GM19351 (cell line): ENCODE measurements around the gene GPX4.
"Not testable (repeated sequence)": the region's sequence is repeated elsewhere in the genome, so short reads cannot be mapped to it uniquely, and the experiment has no call there.

Experiments used
- ATAC-seq: cut with Tn5 transposase; IDR thresholded peaks from one replicate; pipeline ENCODE4 v1.9.1; 2021; ENCODE audit warnings: mild to moderate bottlenecking, moderate library complexity; ENCODE audit not compliant: unreplicated experiment

Gene GPX4

GRCh38 chr19:1113986-1114483 lies 10.2 kb downstream of the GPX4 start:
- ATAC-seq, result no peak

- ATAC-seq, result not testable (repeated sequence)
Measured at GRCh38 chr19:1114728-1115127, 10.9 kb downstream of the GPX4 start.

- no peak for ATAC-seq
Measured at GRCh38 chr19:1115646-1116420, 12.0 kb downstream of the GPX4 start.

GRCh38 chr19:1116726-1117581 lies 13.2 kb downstream of the GPX4 start:
- ATAC-seq, result no peak

GRCh38 chr19:1117654-1118053 lies 13.9 kb downstream of the GPX4 start:
- no peak for ATAC-seq

GRCh38 chr19:1118999-1119398 lies 15.2 kb downstream of the GPX4 start:
- no peak for ATAC-seq

GRCh38 chr19:1119475-1120217 lies 15.9 kb downstream of the GPX4 start:
- no peak for ATAC-seq

GRCh38 chr19:1121395-1121794 lies 17.6 kb downstream of the GPX4 start:
- ATAC-seq, result no peak

GRCh38 chr19:1122021-1122971 lies 18.5 kb downstream of the GPX4 start:
- ATAC-seq, result no peak

- ATAC-seq, result no peak
Measured at GRCh38 chr19:1122972-1123363, 19.2 kb downstream of the GPX4 start.

- ATAC-seq, result no peak
Measured at GRCh38 chr19:1123381-1123780, 19.6 kb downstream of the GPX4 start.

GRCh38 chr19:1123885-1124677 lies 20.3 kb downstream of the GPX4 start:
- ATAC-seq, result no peak

- ATAC-seq, result no peak
Measured at GRCh38 chr19:1125601-1126467, 22.0 kb downstream of the GPX4 start.

- ATAC-seq, result no peak
Measured at GRCh38 chr19:1126984-1127760, 23.4 kb downstream of the GPX4 start.

GRCh38 chr19:1128106-1128505 lies 24.3 kb downstream of the GPX4 start:
- ATAC-seq, result no peak

GRCh38 chr19:1129084-1129483 lies 25.3 kb downstream of the GPX4 start:
- not testable (repeated sequence) for ATAC-seq

GRCh38 chr19:1129535-1129934 lies 25.7 kb downstream of the GPX4 start:
- no peak for ATAC-seq
